SK-N-SH (cell line): Measurements from ENCODE around the gene DLG2. TPM values are rescaled to one million over a fixed set of nuclear protein-coding genes. Genes with fewer than 3 reads are reported as not detected.

Experiments
- CTCF ChIA-PET: fragments of 300-600, 350-600 bp; formaldehyde crosslinking; extraction: SDS; loops from one replicate; lab custom pipeline; 2021; lab: Yijun Ruan, JAX
- POLR2A ChIA-PET: fragments of 350-600 bp; sonication (Branson Sonifier 250); formaldehyde crosslinking; extraction: SDS; loops from one replicate; lab custom pipeline; 2020; ENCODE audit warnings: antibody characterized with exemption, inconsistent platforms; lab: Yijun Ruan, JAX
- DNase-seq: peaks from one replicate; pipeline ENCODE4 v3.0.0; 2012
- H2AFZ ChIP-seq: fragments of 200-600 bp; sonication (generic); 2 replicates; pipeline ENCODE4 v1.8.1; 2016; ENCODE audit warnings: antibody characterized with exemption, mild to moderate bottlenecking, low read depth
- H3F3A ChIP-seq: fragments of 200-600 bp; sonication (generic); replicated peaks from 2 replicates; pipeline ENCODE3; 2016; ENCODE audit warnings: antibody characterized with exemption, mild to moderate bottlenecking; ENCODE audit not compliant: insufficient read depth
- H3K27ac ChIP-seq, 2 experiments: fragments of 200-500 bp in 1 of 2; fragments of 200-600 bp in 1 of 2; sonication (Bioruptor generic) in 1 of 2; sonication (generic), shearing (Covaris generic) in 1 of 2; 2 replicates each; pipeline versions ENCODE4 v1.5.1 to v1.6.1; 2014 to 2016; ENCODE audit warnings: low read depth in 2 of 2, inconsistent platforms in 1 of 2, low read length in 1 of 2, mild to moderate bottlenecking in 1 of 2, mixed read lengths in 1 of 2
- H3K27me3 ChIP-seq: fragments of 200-600 bp; sonication (generic), shearing (Covaris generic); 2 replicates; pipeline ENCODE4 v1.6.1; 2016; ENCODE audit warnings: mixed run types; ENCODE audit not compliant: insufficient read depth
- H3K36me3 ChIP-seq, 2 experiments: fragments of 200-500 bp in 1 of 2; fragments of 200-600 bp in 1 of 2; sonication (Bioruptor generic) in 1 of 2; sonication (generic) in 1 of 2; replicated peaks in 1 of 2; 2 replicates each; pipeline versions ENCODE3 to v1.5.1; 2014 to 2016; ENCODE audit warnings: low read length in 1 of 2, mild to moderate bottlenecking in 1 of 2; ENCODE audit not compliant: insufficient read depth in 2 of 2, control insufficient read depth in 1 of 2
- H3K4me1 ChIP-seq, 2 experiments: fragments of 200-500 bp in 1 of 2; fragments of 200-600 bp in 1 of 2; sonication (Bioruptor generic) in 1 of 2; sonication (generic), shearing (Covaris generic) in 1 of 2; 2 replicates each; pipeline versions ENCODE4 v1.5.1 to v1.6.1; 2014 to 2016; ENCODE audit warnings: low read depth in 1 of 2, low read length in 1 of 2, mixed run types in 1 of 2; ENCODE audit not compliant: insufficient read depth in 2 of 2, control insufficient read depth in 1 of 2
- H3K4me2 ChIP-seq: fragments of 200-600 bp; sonication (generic), shearing (Covaris generic); 2 replicates; pipeline ENCODE4 v1.6.1; 2017; ENCODE audit warnings: mixed run types
- H3K4me3 ChIP-seq, 2 experiments: fragments of 200-500 bp in 1 of 2; fragments of 200-600 bp in 1 of 2; sonication (Bioruptor generic) in 1 of 2; sonication (generic), shearing (Covaris generic) in 1 of 2; 2 replicates each; pipeline versions ENCODE4 v1.5.1 to v1.8.1; 2014 to 2016; ENCODE audit warnings: low read depth in 2 of 2, inconsistent platforms in 1 of 2, low read length in 1 of 2, mild to moderate bottlenecking in 1 of 2, mixed read lengths in 1 of 2, moderate library complexity in 1 of 2
- H3K79me2 ChIP-seq: fragments of 200-600 bp; sonication (generic); 2 replicates; pipeline ENCODE4 v1.8.1; 2017; ENCODE audit warnings: mild to moderate bottlenecking; ENCODE audit not compliant: insufficient read depth
- H3K9ac ChIP-seq: fragments of 200-600 bp; sonication (generic); 2 replicates; pipeline ENCODE4 v1.6.1; 2017; ENCODE audit warnings: mixed run types
- H3K9me2 ChIP-seq: fragments of 200-600 bp; sonication (generic); 2 replicates; pipeline ENCODE4 v1.6.1; 2017; ENCODE audit warnings: mixed run types
- H3K9me3 ChIP-seq: fragments of 200-600 bp; sonication (generic); 2 replicates; pipeline ENCODE4 v1.6.1; 2017; ENCODE audit warnings: mixed run types, mild to moderate bottlenecking, moderate library complexity
- H4K20me1 ChIP-seq: fragments of 200-600 bp; sonication (generic); 2 replicates; pipeline ENCODE4 v1.6.1; 2017; ENCODE audit warnings: mild to moderate bottlenecking, mixed run types; ENCODE audit not compliant: insufficient read depth
- CHD2 ChIP-seq: fragments of 150-350 bp; IDR thresholded peaks from 2 replicates; pipeline ENCODE4 v1.6.1; 2018; ENCODE audit warnings: low read length; ENCODE audit not compliant: partially characterized antibody
- ELF1 ChIP-seq: IDR thresholded peaks from 2 replicates; pipeline ENCODE4 v1.4.0; 2012
- EP300 ChIP-seq, 2 experiments: IDR thresholded peaks; 2 replicates each; pipeline versions ENCODE4 v1.4.0 to v1.6.1; 2012; ENCODE audit warnings: borderline replicate concordance in 1 of 2, low read depth in 1 of 2, low read length in 1 of 2
- FOSL2 ChIP-seq: IDR thresholded peaks from 2 replicates; pipeline ENCODE4 v1.4.0; 2012; ENCODE audit warnings: low read depth, mild to moderate bottlenecking, moderate library complexity, borderline replicate concordance
- FOXJ3 ChIP-seq: sonication (generic); formaldehyde crosslinking; IDR thresholded peaks from 2 replicates; pipeline ENCODE4 v1.5.1; 2020; ENCODE audit warnings: mild to moderate bottlenecking, missing genetic modification reagents
- FOXM1 ChIP-seq: IDR thresholded peaks from 2 replicates; pipeline ENCODE4 v1.4.0; 2012; ENCODE audit warnings: low read depth, mild to moderate bottlenecking
- GABPA ChIP-seq: IDR thresholded peaks from 2 replicates; pipeline ENCODE4 v1.4.0; 2012; ENCODE audit warnings: low read depth, mild to moderate bottlenecking
- GATA2 ChIP-seq: sonication (generic); formaldehyde crosslinking; IDR thresholded peaks from 2 replicates; pipeline ENCODE4 v1.5.0; 2020; ENCODE audit warnings: mild to moderate bottlenecking, missing genetic modification reagents
- MXI1 ChIP-seq: IDR thresholded peaks from 2 replicates; pipeline ENCODE4 v1.6.1; 2012; ENCODE audit warnings: mild to moderate bottlenecking, low read depth, low read length, improper control_type of control experiment
- NRF1 ChIP-seq: IDR thresholded peaks from 2 replicates; pipeline ENCODE4 v1.6.1; 2012; ENCODE audit warnings: low read depth, mild to moderate bottlenecking, low read length
- RAD21 ChIP-seq: IDR thresholded peaks from 2 replicates; pipeline ENCODE4 v1.6.1; 2012; ENCODE audit warnings: mild to moderate bottlenecking, low read length
- RXRA ChIP-seq: IDR thresholded peaks from 2 replicates; pipeline ENCODE4 v1.4.0; 2012; ENCODE audit warnings: low read depth, mild to moderate bottlenecking, borderline replicate concordance
- SIN3A ChIP-seq: IDR thresholded peaks from 2 replicates; pipeline ENCODE4 v1.6.1; 2012; ENCODE audit warnings: low read depth, mild to moderate bottlenecking, low read length, moderate library complexity, borderline replicate concordance
- TAF1 ChIP-seq: IDR thresholded peaks from 2 replicates; pipeline ENCODE4 v1.6.1; 2012; ENCODE audit warnings: low read depth, mild to moderate bottlenecking, low read length, moderate library complexity, borderline replicate concordance
- TCF12 ChIP-seq: IDR thresholded peaks from 2 replicates; pipeline ENCODE4 v1.4.0; 2012
- TEAD4 ChIP-seq: IDR thresholded peaks from 2 replicates; pipeline ENCODE4 v1.4.0; 2012; ENCODE audit warnings: mild to moderate bottlenecking, borderline replicate concordance; ENCODE audit not compliant: insufficient read depth
- YY1 ChIP-seq: IDR thresholded peaks from 2 replicates; pipeline ENCODE4 v1.4.0; 2012; ENCODE audit warnings: low read depth, mild to moderate bottlenecking
- WGBS: methylation state at CpG from one replicate; pipeline ENCODE4 v1.1.6; 2017; ENCODE audit warnings: low lambda C conversion rate; 5-methylcytosine and 5-hydroxymethylcytosine counted together
- polyA plus RNA-seq, 3 experiments: library from polyadenylated mRNA; depleted of rRNA; stranded (reverse); fragments of >200 nt; gene quantifications; 2 replicates each; pipeline ENCODE4 v1.2.3, GENCODE V29; 2012
- TF ChIP-seq, protein P1 (sequence below): IDR thresholded peaks from 2 replicates; pipeline ENCODE4 v1.4.0; 2012; ENCODE audit warnings: low read depth
- TF ChIP-seq, protein P2 (sequence below): fragments of 150-350 bp; IDR thresholded peaks from 2 replicates; pipeline ENCODE4 v1.6.1; 2017; ENCODE audit warnings: antibody characterized with exemption, low read length, low read depth, borderline replicate concordance
- TF ChIP-seq, protein P3 (sequence below): IDR thresholded peaks from 2 replicates; pipeline ENCODE4 v1.6.1; 2012; ENCODE audit warnings: mild to moderate bottlenecking, low read depth, low read length, moderate library complexity
- TF ChIP-seq, protein P4 (sequence below): IDR thresholded peaks from 2 replicates; pipeline ENCODE4 v1.4.0; 2012; ENCODE audit warnings: low read depth, borderline replicate concordance

The DLG2 gene
- polyA plus RNA-seq, 1 of the 3 experiments (the other 2 are of a cell fraction): 0.21 TPM

DNA sequence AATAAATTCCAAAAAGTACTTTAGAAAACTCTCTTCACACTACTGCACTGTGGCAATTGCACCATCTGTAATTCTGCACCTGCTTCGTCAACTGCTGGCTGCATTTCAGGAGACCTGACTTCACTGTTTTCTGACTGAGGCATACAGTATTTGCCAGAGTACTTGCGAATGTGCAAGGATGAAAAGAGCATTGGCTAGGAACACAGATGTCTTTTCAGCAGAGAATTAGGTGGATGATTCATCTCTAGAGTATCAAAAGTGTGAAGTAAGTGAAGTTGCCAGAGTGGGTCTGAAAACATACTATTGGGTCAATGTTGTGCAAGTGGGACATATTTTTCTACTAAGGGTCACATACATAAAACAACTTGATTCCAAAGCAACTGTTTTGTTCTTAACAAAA is 1913.4 kb downstream of the DLG2 start:
- H3K36me3 ChIP-seq: no peaks in the 10 kb centered on the region
- no peaks in the 10 kb centered on the region; a peak in 2 of 4 replicates for H3K4me1 ChIP-seq
- H3K4me3 ChIP-seq: no peak overlapping the region
- no peaks in the 10 kb centered on the region for H3F3A ChIP-seq
- ChIA-PET POLR2A (no interaction called here), CTCF (no interaction called here)
- TF ChIP-seq SIN3A (no peak), MXI1 (no peak), FOXJ3 (CRISPR knock-in tag) (no peak), NRF1 (no peak), ELF1 (no peak), GATA2 (CRISPR knock-in tag) (no peak), RXRA (no peak), EP300 (IDR thresholded peaks at IDR 0.05; ENCODE audit: borderline replicate concordance in 1 of 2, low read depth in 1 of 2, low read length in 1 of 2) (no peak), FOXM1 (no peak), YY1 (no peak), FOSL2 (no peak)
- TF ChIP-seq, protein P1, sequence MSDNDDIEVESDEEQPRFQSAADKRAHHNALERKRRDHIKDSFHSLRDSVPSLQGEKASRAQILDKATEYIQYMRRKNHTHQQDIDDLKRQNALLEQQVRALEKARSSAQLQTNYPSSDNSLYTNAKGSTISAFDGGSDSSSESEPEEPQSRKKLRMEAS: no peak
- TF ChIP-seq, protein P2, sequence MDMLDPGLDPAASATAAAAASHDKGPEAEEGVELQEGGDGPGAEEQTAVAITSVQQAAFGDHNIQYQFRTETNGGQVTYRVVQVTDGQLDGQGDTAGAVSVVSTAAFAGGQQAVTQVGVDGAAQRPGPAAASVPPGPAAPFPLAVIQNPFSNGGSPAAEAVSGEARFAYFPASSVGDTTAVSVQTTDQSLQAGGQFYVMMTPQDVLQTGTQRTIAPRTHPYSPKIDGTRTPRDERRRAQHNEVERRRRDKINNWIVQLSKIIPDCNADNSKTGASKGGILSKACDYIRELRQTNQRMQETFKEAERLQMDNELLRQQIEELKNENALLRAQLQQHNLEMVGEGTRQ: no peak
- no peak overlapping the region for H3K4me2 ChIP-seq
- no peaks in the 10 kb centered on the region for H3K27me3 ChIP-seq
- H3K9me2 ChIP-seq: no peaks in the 10 kb centered on the region
- no peak overlapping the region for H2AFZ ChIP-seq
- no peak overlapping the region for H3K9ac ChIP-seq
- no peaks in the 10 kb centered on the region for H3K79me2 ChIP-seq
- 28% methylated on average over 2 of the region's 2 CpGs for whole genome bisulfite sequencing
- no peaks in the 10 kb centered on the region for H3K9me3 ChIP-seq
- DNase-seq: no peak
- H3K27ac ChIP-seq: no peak overlapping the region
- no peaks in the 10 kb centered on the region for H4K20me1 ChIP-seq

DNA sequence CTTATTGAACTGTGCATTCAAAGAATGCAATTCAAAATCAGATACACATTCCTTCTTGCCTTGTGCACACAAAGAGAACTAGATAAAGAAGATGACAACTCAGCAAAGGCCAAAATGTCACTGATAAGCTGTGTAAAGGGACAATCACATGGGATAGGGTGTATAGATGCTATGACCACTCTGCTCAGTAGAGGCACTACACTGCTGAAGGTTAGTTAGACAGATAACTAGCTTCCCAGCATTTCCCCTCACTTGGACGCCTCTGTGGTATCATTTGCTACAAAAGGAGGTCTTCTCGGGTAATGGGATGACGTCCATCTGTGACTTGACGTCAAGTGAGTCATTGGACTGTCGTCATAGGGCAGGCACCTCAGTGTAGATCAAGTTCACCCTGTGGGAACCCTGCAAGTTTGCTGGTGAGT is 1916.0 kb downstream of the DLG2 start:
- WGBS: 69% methylated on average over 5 of the region's 5 CpGs
- H3K9ac ChIP-seq: no peak overlapping the region
- ChIA-PET CTCF (no interaction called here), POLR2A (no interaction called here)
- H3K9me3 ChIP-seq: no peaks in the 10 kb centered on the region
- H3K4me3 ChIP-seq: no peak overlapping the region
- DNase-seq: no peak
- no peaks in the 10 kb centered on the region for H3F3A ChIP-seq
- no peak overlapping the region for H2AFZ ChIP-seq
- no peaks in the 10 kb centered on the region for H3K79me2 ChIP-seq
- H3K4me1 ChIP-seq: no peaks in the 10 kb centered on the region
- no peak overlapping the region for H3K4me2 ChIP-seq
- no peaks in the 10 kb centered on the region for H4K20me1 ChIP-seq
- H3K36me3 ChIP-seq: no peaks in the 10 kb centered on the region
- H3K27me3 ChIP-seq: no peaks in the 10 kb centered on the region
- no peak overlapping the region for H3K27ac ChIP-seq
- H3K9me2 ChIP-seq: no peaks in the 10 kb centered on the region
- no peak for TF ChIP-seq FOSL2
- no peak for TF ChIP-seq GABPA
- TF ChIP-seq TCF12: no peak
- TF ChIP-seq CHD2: no peak
- TF ChIP-seq FOXJ3 (CRISPR knock-in tag): no peak
- TF ChIP-seq GATA2 (CRISPR knock-in tag): no peak
- TF ChIP-seq NRF1: no peak
- no peak for TF ChIP-seq FOXM1
- TF ChIP-seq TEAD4: no peak
- TF ChIP-seq, protein P3, sequence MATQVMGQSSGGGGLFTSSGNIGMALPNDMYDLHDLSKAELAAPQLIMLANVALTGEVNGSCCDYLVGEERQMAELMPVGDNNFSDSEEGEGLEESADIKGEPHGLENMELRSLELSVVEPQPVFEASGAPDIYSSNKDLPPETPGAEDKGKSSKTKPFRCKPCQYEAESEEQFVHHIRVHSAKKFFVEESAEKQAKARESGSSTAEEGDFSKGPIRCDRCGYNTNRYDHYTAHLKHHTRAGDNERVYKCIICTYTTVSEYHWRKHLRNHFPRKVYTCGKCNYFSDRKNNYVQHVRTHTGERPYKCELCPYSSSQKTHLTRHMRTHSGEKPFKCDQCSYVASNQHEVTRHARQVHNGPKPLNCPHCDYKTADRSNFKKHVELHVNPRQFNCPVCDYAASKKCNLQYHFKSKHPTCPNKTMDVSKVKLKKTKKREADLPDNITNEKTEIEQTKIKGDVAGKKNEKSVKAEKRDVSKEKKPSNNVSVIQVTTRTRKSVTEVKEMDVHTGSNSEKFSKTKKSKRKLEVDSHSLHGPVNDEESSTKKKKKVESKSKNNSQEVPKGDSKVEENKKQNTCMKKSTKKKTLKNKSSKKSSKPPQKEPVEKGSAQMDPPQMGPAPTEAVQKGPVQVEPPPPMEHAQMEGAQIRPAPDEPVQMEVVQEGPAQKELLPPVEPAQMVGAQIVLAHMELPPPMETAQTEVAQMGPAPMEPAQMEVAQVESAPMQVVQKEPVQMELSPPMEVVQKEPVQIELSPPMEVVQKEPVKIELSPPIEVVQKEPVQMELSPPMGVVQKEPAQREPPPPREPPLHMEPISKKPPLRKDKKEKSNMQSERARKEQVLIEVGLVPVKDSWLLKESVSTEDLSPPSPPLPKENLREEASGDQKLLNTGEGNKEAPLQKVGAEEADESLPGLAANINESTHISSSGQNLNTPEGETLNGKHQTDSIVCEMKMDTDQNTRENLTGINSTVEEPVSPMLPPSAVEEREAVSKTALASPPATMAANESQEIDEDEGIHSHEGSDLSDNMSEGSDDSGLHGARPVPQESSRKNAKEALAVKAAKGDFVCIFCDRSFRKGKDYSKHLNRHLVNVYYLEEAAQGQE: no peak
- TF ChIP-seq, protein P4, sequence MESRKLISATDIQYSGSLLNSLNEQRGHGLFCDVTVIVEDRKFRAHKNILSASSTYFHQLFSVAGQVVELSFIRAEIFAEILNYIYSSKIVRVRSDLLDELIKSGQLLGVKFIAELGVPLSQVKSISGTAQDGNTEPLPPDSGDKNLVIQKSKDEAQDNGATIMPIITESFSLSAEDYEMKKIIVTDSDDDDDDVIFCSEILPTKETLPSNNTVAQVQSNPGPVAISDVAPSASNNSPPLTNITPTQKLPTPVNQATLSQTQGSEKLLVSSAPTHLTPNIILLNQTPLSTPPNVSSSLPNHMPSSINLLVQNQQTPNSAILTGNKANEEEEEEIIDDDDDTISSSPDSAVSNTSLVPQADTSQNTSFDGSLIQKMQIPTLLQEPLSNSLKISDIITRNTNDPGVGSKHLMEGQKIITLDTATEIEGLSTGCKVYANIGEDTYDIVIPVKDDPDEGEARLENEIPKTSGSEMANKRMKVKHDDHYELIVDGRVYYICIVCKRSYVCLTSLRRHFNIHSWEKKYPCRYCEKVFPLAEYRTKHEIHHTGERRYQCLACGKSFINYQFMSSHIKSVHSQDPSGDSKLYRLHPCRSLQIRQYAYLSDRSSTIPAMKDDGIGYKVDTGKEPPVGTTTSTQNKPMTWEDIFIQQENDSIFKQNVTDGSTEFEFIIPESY: no peak
- TF ChIP-seq RAD21: no peak
- TF ChIP-seq TAF1: no peak
- no peak for TF ChIP-seq EP300 (IDR thresholded peaks at IDR 0.05; ENCODE audit: borderline replicate concordance in 1 of 2, low read depth in 1 of 2, low read length in 1 of 2)
- TF ChIP-seq, protein P2: no peak
